GM18858 (cell line): ENCODE measurements around the gene LRFN3.
"Not testable (repeated sequence)": the region's sequence is repeated elsewhere in the genome, so short reads cannot be mapped to it uniquely, and the experiment has no call there.

Source experiments
- ATAC-seq: cut with Tn5 transposase; IDR thresholded peaks from one replicate; pipeline ENCODE4 v1.9.1; 2021; ENCODE audit not compliant: unreplicated experiment

LRFN3 gene

DNA sequence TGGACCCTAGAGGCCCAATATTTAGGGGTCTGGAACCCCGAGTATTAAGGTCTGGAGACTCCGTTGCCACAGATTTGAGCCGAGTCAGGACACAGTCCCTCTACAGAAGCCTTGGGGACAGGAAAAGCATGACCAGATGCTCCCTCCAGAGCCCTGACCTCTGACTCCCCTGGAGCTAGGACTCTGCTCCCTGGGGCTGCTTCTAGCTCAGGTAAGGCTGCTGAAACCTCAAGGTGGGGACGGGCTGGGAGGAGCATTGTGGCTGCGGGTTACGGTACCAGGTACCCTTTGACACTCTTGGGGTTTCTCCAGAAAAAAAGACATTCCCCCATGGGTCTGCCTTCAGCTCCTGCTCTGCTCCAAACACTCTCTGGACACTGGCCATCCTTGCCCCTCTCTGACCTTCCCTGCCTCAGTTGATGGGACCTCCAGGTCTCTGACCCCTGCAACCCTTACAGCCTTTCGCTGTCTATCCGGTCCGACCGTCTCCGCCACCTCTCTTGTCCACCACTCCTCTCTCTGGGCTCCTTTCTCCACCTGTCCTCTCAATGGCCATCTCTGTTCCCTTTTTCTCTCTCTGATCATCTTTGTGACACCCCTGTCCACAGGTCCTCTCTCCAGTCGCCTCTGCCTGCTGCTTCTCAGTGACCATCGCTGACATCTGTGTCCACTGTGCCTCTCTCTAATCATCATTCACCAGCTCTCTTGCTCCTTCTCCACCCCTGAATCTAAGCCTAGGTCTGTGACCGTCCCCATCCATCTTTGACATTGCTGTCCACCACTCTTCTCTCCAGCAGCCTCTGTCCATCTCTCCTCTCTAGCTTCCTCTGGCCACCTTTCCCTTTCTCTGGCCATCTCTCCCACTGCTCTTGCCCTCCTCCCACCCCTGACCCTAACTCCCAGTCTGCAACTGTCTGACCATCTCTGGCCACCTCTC lies 1.4 kb downstream of the LRFN3 start:
- ATAC-seq, result no peak

DNA sequence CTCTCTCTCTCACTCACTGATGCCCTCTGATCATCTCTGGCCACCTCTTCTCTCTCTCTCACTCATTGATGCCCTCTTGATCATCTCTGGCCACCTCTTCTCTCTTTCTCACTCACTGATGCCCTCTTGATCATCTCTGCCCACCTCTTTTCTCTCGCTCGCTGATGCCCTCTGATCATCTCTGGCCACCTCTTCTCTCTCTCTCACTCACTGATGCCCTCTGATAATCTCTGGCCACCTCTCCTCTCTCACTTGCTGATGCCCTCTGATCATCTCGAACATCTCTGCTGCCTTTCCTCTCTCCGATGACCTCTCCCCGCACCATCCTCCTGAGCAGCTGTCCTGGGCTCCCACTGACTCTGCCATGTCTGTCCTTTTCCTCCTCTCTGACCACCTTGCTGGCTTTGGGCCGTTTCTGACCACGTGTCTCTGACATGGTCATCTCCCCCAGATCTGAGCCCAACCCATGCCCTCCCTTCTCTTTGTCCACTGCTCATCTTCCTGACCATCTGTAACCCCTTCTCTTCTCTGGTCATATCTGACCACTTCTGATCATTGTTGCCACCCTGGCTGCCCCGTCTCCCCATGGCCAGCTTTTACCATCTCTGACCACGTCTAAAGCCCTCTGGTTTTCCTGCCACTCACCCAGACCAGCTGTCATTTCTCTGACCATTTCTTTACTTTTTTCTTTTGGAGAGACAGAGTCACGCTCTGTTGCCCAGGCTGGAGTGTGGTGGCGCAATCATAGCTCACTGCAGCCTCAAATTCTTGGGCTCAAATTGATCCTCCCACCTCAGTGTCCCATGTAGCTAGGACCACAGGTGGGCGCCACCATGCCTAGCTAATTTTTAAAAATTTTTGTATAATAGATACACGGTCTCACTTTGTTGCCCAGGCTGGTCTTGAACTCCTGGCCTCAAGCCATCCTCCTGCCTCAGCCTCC lies 2.4 kb downstream of the LRFN3 start:
- ATAC-seq, result no peak

DNA sequence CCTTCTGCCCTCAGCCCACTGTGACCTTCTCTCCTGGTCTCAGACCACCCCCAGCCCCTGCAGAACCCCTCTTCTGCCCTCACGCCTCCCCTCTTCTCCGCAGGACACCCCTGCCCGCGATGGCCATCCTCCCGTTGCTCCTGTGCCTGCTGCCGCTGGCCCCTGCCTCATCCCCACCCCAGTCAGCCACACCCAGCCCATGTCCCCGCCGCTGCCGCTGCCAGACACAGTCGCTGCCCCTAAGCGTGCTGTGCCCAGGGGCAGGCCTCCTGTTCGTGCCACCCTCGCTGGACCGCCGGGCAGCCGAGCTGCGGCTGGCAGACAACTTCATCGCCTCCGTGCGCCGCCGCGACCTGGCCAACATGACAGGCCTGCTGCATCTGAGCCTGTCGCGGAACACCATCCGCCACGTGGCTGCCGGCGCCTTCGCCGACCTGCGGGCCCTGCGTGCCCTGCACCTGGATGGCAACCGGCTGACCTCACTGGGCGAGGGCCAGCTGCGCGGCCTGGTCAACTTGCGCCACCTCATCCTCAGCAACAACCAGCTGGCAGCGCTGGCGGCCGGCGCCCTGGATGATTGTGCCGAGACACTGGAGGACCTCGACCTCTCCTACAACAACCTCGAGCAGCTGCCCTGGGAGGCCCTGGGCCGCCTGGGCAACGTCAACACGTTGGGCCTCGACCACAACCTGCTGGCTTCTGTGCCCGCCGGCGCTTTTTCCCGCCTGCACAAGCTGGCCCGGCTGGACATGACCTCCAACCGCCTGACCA lies 3.3 kb downstream of the LRFN3 start:
- ATAC-seq, result no peak

DNA sequence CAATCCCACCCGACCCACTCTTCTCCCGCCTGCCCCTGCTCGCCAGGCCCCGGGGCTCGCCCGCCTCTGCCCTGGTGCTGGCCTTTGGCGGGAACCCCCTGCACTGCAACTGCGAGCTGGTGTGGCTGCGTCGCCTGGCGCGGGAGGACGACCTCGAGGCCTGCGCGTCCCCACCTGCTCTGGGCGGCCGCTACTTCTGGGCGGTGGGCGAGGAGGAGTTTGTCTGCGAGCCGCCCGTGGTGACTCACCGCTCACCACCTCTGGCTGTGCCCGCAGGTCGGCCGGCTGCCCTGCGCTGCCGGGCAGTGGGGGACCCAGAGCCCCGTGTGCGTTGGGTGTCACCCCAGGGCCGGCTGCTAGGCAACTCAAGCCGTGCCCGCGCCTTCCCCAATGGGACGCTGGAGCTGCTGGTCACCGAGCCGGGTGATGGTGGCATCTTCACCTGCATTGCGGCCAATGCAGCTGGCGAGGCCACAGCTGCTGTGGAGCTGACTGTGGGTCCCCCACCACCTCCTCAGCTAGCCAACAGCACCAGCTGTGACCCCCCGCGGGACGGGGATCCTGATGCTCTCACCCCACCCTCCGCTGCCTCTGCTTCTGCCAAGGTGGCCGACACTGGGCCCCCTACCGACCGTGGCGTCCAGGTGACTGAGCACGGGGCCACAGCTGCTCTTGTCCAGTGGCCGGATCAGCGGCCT lies 4.1 kb downstream of the LRFN3 start:
- no peak for ATAC-seq

DNA sequence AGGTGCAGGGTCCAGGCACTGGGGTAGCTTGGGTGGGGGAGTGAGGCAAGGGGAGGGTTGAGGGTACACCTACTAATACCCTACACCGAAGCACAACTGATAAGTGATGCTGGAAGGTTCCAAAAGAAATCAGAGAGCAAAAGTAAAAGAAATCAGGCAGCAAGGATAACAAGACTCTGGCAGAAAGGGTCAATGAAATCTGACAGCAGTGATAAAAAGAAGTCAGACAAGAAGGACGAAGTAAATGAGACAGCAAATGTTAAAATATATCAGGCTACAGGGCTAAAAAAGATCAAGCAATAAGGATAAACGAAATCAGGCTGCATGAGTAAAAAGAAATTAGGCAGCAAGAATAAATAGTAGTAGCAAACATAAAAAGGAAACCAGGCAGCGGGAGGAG lies 4.7 kb downstream of the LRFN3 start:
- ATAC-seq, result no peak

DNA sequence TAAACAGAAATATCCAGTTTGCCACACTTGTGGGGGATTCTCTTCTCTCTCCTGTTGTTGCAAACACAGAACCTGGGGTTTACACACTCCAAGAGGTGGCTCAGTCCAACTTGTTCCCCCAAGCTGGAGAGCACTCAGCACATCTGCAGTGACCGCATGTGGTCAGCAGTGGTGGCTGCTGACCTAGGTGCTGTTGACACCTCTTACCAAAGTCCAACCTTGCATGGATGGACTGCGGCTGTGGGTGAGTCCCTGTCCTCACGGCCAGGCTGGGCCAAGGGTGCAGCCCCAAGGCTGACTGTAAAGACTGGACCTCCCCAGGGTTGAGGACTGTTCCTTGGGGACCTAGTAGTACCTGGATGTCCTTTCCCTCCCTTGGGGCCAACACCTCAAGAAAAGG lies 6.1 kb downstream of the LRFN3 start:
- no peak for ATAC-seq

DNA sequence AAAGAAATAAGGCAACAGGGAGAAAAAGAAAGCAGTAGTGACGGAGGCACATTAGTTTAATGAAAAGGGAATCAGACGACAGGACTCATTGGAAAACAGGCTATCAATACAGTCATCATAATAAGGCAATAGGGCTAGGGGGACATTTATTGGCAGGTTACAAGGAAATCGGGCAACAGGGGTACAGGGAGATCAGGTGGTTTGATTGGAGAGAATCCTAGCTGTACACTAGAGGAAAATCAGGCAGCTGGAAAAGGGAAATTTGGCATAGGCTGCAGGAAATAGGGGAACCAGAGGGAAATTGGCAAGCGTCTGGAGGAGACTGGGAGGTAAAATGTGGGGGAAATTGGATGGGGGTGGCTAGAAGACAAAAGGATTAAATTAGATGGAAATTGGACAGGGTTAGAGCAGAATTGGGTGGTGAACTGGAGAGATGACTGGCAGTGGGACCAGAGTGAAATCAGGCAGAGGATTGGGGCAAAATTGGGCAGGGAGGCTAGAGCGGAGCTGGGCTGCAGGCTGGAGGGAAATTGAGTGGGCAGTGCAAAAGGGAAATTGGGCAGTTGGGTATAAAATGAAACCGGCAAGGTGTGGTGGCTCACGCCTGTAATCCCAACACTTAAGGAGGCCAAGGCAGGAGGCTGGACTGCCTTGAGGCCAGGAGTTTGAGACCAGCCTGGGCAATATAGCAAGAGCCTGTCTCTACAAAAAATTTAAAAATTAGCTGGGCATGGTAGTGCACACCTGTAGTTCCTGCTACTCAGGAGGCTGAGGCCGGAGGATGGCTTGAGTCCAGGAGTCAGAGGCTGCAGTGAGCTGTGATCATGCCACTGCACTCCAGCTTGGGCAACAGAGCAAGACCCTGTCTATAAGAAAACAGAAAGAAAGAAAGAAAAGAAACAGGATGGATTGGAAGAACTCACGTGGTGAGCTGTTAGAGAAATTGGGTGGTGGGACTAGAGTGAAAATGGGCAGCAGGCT lies 7.4 kb downstream of the LRFN3 start:
- no peak for ATAC-seq

DNA sequence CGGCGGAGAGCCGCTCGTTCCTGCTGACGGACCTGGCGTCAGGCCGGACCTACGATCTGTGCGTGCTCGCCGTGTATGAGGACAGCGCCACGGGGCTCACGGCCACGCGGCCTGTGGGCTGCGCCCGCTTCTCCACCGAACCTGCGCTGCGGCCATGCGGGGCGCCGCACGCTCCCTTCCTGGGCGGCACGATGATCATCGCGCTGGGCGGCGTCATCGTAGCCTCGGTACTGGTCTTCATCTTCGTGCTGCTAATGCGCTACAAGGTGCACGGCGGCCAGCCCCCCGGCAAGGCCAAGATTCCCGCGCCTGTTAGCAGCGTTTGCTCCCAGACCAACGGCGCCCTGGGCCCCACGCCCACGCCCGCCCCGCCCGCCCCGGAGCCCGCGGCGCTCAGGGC lies 8.4 kb downstream of the LRFN3 start:
- ATAC-seq, result no peak

DNA sequence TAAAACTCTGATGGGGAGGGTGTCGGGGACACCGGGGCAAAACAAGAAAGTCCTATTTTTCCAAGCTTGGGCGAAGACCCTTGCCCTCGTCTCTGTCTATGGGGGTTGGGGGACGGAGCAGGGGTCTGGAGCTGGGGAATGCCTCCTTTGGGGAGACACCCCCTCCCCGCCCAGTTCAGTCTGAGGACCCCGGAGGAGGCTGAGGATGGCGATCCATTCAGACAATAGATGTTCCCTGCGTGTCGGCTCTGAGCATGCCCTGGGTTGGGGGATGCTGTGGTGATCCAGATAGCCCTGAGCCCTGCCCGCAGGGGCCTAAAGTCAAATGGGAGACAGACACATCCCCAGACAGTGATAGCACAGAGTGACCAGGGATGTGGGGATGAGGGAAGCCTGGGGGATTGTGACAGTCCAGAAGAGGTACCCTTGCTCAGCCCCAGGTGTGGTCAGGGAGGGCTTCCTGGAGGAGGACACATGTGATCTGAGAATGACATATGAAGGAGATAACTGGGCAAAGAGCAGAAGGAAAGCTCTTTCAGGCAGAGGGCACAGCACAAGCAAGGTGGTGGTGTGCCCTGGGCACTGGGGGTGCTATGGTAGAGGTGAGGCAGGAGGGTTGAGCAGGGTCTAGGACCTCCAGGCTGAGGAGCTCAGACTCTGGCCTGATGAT lies 9.1 kb downstream of the LRFN3 start:
- ATAC-seq, result no peak

DNA sequence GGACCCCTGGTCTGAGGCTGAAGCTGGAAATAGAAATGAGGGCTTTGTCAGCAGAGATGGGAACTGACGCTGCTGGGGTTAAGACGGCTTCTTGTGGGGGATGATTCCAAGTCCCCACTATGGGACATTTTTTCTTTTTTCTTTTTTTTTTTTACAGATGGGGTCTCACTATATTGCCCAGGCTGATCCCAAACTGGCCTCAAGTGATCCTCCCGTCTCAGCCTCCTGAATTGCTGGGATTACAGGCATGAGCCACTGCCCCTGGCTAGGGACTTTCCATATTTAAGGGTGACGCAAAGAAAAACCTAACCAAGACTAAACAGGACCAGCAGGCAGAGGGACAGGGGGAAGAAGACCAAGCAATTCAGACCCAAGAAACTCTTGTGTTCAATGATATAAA lies 10.0 kb downstream of the LRFN3 start:
- no peak for ATAC-seq

DNA sequence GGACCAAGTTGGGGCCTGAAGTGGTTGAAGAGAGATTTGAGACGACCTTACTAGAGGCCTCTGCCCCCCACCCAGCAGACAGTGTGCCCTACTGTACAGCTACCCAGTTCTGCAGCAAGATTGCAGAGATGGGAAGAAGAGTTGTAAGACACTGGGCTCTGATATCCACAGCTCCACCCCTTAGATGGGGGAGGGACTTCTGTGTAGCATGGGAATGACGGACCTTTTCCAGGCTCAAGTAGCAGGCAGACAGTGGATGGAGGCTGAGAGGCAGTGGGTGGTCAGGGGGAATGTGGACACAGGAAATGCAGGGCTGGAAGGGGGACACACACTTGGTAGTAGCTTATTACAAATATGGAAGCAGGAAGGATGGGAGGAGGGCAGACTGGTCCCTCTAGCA lies 13.0 kb downstream of the LRFN3 start:
- ATAC-seq, result no peak

DNA sequence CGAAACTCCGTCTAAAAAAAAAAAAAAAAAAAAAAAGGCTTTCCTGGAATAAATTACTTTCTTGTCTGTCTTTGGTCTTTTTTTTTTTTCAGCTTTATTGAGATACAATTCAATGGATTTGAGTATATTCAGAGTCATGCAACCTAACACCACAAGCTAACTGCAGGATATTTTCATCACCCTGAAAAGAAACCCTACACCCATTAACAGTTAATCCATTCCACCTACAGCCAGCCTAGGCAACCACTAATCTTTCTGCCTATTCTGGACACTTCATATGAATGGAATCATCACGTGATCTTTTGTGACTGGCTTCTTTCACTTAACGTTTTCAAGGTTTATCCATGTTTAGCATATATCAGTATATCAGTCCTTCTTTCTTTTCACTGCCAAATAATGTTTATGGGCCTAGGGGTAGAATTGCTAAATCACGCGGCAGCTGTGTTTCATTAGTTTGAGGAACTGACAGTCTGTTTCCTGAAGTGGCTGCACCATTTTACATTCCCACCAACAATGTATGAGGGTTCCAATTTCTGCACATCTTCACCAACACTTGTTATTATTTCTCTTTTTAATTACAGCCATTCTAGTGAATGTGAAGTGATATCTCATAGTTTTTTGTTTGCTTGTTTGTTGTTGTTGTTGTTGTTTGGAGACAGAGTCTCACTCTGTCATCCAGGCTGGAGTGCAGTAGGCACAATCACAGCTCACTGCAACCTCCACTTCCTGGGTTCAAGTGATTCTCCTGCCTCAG lies 19.9 kb downstream of the LRFN3 start:
- no peak for ATAC-seq

DNA sequence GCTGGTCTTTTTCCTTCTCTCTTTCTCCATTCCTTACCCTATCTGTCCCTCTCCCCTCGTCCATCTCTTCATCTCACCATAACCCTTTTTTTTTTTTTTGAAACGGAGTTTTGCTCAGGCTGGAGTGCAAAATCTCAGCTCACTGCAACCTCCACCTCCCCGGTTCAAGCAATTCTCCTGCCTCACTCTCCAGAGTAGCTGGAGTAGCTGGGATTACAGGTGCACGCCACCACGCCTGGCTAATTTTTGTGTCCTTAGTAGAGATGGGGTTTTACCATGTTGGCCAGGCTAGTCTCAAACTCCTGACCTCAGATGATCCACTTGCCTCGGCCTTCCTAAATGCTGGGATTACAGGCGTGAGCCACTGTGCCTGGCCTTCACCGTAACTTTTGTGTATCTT lies 21.2 kb downstream of the LRFN3 start:
- not testable (repeated sequence) for ATAC-seq

DNA sequence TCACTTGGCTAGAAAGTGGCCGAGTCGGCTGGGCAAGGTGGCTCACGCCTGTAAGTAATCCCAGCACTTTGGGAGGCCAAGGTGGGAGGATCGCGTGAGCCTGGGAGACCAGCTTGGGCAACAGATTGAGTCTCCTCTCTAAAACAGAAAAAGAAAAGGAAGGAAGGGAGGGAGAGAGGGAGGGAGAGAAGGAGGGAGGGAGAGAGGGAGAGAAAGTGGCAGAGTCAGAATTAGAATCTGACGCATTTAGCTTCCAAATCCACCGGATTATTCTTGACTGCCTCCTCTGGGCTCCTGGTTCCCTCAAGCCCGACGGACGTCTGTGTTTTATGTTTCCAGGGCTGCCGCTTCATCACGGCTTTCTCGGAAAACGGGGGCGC lies 22.5 kb downstream of the LRFN3 start:
- ATAC-seq, result no peak

DNA sequence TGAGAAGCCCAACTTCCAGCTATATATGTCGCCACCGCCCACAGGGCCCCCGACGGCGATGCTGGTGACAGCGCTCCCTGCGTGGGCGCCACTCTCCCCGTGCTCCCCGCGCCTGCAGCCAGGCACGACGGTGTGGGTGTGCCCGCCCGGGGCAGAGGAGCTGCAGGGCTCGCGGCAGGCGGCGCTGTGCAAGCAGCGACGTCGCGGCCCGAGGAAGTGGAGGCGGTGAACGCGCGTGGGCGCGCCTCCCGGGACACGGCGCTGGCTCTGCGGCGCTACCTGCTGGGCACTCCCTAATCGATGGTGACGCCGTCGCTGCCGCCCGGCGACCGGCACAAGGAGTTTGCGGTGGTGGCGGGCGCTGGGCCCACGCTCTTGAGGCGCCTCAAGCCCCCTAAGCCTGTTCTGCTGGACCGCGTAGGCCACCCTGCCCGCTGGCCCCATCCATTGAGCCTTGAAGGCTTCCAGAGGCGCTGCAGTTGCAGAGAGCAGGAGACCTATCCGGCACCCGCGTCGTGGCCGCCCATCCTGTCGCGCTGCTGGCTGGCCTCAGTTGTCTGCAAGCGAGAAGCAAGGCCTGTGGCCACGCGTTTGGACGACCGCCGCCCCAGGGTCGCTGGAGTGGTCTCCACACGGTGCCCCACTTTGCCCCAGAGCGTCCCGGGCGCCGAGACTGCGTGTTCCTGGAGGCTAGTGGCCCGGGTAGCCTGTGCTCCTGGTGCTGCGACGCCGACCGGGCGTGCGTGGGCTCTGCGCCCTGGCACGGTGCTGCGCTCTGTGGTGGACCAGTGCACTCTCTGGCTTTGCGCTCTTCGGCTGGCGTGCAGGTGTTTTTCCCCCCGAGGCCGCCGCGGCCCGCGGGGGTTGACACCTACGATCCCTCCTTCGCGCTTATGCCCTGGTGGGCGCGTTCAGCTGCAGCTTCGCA lies 23.1 kb downstream of the LRFN3 start:
- no peak for ATAC-seq

DNA sequence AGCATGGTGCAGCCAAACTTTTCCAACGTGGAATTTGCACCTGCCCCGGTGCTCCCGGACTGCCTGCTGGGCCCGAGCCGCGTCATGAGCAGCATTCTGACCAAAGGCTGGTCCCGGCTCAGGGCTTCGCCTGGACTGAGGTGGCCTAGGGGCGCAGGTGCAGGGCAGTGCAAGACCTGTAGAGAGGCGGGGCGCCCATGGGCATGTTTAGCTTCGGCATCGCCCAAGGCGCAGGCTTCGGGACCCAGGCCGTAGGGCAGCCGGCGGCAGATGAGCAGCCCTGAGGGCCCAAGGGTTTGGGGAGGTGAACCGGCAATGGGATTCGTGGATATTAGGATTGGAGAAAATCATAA lies 23.8 kb downstream of the LRFN3 start:
- no peak for ATAC-seq

DNA sequence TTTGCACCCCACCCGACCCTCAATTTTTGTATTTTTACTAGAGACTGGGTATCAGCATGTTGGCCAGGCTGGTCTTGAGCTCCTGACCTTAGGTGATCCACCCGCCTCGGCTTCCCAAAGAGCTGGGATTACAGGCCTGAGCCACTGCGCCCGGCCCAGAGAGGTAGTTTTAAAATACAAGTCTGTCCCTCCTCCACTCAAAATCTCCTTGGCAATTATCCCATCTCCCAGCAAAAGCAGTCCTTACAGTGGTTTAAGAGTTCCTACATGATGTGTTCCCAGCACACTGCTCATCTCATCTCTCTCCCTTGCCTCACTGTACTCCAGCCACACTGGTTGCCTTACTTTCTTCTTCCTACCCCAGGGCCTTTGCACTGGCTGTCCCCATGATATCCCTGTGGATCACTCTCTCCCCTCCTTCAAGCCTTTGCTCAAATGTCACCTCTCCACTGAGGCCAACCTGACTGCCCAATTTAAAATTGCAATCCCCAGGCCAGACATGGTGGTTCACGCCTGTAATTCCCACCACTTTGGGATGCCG lies 24.3 kb downstream of the LRFN3 start:
- ATAC-seq, result no peak
